Measurements from ENCODE around the gene TBCD.
A peak's percentile ranks its signal among the peaks of the same experiment; 100 is the strongest.
"Not testable (repeated sequence)": the region's sequence is repeated elsewhere in the genome, so short reads cannot be mapped to it uniquely, and the experiment has no call there.

TBCD gene

DNA sequence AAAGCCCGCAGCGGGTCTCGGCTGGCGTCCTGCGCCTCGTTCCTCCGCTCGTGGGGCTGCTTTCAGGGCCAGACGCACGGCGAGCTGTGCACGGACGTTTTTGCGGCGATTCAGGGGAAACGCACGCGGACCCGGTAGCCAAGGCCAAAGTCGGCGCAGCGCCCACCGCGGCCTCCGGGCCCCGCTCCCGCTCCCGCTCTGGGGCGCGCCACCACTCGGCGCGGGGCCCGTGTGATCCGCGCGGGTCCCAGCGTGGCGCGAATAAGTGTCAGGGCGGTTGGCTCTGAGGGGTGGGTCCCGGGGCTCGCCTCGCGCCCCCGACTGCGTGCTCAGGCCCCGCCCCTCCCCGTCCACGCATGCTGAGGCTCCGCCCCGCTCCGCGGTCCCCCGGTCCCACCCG is 694 bp upstream of the TBCD start:
- Histone ChIP-seq H3K27ac (ENCODE audit: low read depth, low read length) (no peak overlapping the region), H3K4me3 (ENCODE audit: low read depth in 1 of 2, low read length in 2 of 2) (peak overlapping the region in 1 of 2 donors; percentile 77), H3K4me1 (ENCODE audit: insufficient read depth, low read length) (peaks cover 12% of the 10 kb centered on the region), H3K9ac (ENCODE audit: low read length) (no peak overlapping the region), H3K9me3 (ENCODE audit: low read length) (no peaks in the 10 kb centered on the region), H3K27me3 (ENCODE audit: control insufficient read depth in 1 of 2, insufficient read depth in 2 of 2, low read length in 2 of 2) (no peaks in the 10 kb centered on the region), H3K36me3 (ENCODE audit: insufficient read depth, low read length) (no peaks in the 10 kb centered on the region)

DNA sequence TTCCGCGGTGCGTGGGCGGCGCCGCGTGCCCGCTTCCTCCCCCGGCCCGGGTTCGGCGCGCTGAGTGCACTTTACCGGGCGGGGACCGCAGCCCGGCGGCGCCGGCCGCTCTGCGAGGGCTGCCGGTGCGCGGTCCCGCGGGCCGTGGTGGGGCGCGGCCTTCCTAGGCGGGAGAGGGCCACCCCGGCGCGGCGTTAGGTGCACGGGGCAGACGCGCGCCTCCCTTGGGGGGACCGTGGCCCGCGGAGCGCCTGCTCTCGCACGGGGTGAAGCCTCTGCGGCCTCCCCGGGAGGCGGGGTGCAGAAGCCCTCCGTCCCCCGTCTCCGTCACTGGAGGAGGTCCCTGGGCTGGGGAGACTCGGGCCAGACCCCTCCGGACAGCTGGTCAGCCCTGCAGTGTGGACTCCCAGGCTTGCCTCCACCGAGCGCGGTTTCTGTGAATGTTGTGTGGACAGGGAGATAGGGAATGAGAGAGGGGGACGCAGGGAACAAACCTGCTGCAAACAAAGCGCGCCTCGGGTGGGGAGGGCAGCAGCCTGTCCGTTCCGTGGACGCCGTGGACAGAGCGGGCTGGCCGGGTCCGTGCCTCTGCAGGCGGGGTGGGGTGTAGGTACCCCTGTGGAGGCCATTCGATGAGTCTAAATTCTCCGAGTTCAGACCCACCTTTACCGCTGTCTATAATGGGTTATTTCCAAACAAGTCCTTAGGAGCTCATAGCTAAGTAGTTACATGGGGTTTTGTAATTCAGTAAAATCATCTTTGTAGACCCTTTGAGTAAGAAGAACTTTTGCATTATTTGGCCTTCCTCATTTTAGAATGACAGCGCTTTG is 721 bp downstream of the TBCD start:
- Histone ChIP-seq H3K9ac (ENCODE audit: low read length) (no peak overlapping the region), H3K27ac (ENCODE audit: low read depth, low read length) (peak overlapping the region; percentile 85), H3K4me1 (ENCODE audit: insufficient read depth, low read length) (peaks cover 12% of the 10 kb centered on the region), H3K4me3 (ENCODE audit: low read depth in 1 of 2, low read length in 2 of 2) (peak overlapping the region; percentile 75 to 91), H3K27me3 (ENCODE audit: control insufficient read depth in 1 of 2, insufficient read depth in 2 of 2, low read length in 2 of 2) (no peaks in the 10 kb centered on the region), H3K36me3 (ENCODE audit: insufficient read depth, low read length) (no peaks in the 10 kb centered on the region), H3K9me3 (ENCODE audit: low read length) (no peaks in the 10 kb centered on the region)

DNA sequence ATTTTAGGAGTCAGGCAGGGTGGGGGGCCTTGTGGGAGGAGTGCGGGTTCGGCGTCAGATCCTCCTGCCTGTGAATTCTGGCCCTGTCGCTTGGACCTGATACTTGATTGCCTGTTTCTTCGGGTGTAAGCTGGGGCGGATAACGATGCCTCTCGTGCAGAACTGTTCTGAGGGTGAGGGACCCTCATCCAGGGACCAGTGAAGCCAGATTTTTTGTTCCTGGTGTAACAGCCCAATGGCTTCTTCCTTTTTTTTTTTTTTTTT is 1.3 kb downstream of the TBCD start:
- H3K4me3 ChIP-seq (ENCODE audit: low read depth in 1 of 2, low read length in 2 of 2) = peak overlapping the region in 1 of 2 donors; percentile 75
- no peaks in the 10 kb centered on the region for H3K27me3 ChIP-seq (ENCODE audit: control insufficient read depth in 1 of 2, insufficient read depth in 2 of 2, low read length in 2 of 2)
- H3K36me3 ChIP-seq (ENCODE audit: insufficient read depth, low read length) = no peaks in the 10 kb centered on the region
- peaks cover 12% of the 10 kb centered on the region for H3K4me1 ChIP-seq (ENCODE audit: insufficient read depth, low read length)
- no peak overlapping the region for H3K9ac ChIP-seq (ENCODE audit: low read length)
- H3K27ac ChIP-seq (ENCODE audit: low read depth, low read length) = no peak overlapping the region
- H3K9me3 ChIP-seq (ENCODE audit: low read length) = no peaks in the 10 kb centered on the region

DNA sequence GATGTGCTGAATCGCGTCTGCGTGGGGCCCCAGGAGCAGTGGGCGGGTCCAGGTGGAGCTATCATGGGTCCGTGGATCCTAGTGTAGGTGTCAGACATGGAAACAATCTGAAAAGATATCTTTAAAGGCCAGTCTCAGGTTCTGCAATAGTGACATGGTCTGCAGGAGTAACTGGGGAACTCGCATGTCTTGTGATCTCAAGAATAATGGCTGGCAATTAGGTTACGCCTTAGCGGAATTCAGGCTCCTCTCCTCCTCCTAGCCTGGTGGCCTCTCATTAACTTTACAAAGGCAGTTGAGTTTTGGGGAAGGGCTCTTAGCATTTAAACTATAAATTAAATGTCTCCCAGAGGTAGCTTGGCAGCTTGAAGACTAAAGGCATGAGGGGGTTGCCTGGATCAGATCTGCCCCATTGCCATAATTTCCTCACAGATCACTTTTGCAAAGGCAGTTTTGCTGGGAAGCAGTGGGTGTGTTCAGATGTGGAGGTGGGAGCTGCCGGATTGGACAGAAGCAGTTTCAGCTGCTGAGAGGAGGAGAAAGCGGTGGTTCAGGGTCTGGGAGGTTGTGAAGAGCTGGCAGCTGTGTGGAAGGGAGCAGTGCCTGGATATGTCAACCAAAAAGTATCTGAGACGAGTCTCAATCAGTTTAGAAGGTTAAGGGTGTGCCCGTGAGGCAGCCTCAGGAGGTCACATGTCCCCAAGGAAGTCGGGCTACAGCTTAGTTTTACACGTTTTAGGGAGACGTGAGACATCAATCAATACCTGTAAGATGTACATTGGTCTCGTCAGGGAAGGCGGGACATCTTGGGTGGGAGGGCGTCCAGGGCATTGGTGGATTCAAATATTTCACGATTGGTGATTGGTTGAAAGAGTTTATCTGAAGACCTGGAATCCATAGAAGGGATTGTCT is 2.7 kb downstream of the TBCD start:
- no peak overlapping the region for H3K27ac ChIP-seq (ENCODE audit: low read depth, low read length)
- H3K9ac ChIP-seq (ENCODE audit: low read length) = no peak overlapping the region
- H3K4me3 ChIP-seq (ENCODE audit: low read depth in 1 of 2, low read length in 2 of 2) = no peak overlapping the region
- H3K9me3 ChIP-seq (ENCODE audit: low read length) = no peaks in the 10 kb centered on the region
- H3K36me3 ChIP-seq (ENCODE audit: insufficient read depth, low read length) = no peaks in the 10 kb centered on the region
- H3K4me1 ChIP-seq (ENCODE audit: insufficient read depth, low read length) = peaks cover 12% of the 10 kb centered on the region
- no peaks in the 10 kb centered on the region for H3K27me3 ChIP-seq (ENCODE audit: control insufficient read depth in 1 of 2, insufficient read depth in 2 of 2, low read length in 2 of 2)

DNA sequence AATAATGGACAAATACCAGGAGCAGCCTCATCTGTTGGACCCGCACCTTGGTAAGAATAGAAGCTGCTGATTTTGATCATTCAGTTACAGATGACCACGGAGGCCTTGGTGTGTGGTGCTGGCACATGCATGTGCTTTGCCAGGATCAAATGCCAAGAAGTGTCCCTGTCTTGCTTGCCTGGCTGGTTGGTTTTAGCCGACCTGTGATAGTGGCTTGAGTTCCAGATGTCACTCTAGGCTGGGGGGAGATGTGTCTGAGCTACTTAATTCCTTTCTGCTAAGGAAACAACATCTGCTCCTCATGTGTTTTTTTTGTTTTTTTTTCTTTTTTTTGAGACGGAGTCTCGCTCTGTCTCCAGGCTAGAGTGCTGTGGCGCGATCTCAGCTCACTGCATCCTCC is 4.3 kb downstream of the TBCD start:
- peaks cover 12% of the 10 kb centered on the region for H3K4me1 ChIP-seq (ENCODE audit: insufficient read depth, low read length)
- H3K27me3 ChIP-seq (ENCODE audit: control insufficient read depth in 1 of 2, insufficient read depth in 2 of 2, low read length in 2 of 2) = no peaks in the 10 kb centered on the region
- no peaks in the 10 kb centered on the region for H3K9me3 ChIP-seq (ENCODE audit: low read length)
- no peak overlapping the region for H3K9ac ChIP-seq (ENCODE audit: low read length)
- H3K4me3 ChIP-seq (ENCODE audit: low read depth in 1 of 2, low read length in 2 of 2) = no peak overlapping the region
- no peak overlapping the region for H3K27ac ChIP-seq (ENCODE audit: low read depth, low read length)
- no peaks in the 10 kb centered on the region for H3K36me3 ChIP-seq (ENCODE audit: insufficient read depth, low read length)

DNA sequence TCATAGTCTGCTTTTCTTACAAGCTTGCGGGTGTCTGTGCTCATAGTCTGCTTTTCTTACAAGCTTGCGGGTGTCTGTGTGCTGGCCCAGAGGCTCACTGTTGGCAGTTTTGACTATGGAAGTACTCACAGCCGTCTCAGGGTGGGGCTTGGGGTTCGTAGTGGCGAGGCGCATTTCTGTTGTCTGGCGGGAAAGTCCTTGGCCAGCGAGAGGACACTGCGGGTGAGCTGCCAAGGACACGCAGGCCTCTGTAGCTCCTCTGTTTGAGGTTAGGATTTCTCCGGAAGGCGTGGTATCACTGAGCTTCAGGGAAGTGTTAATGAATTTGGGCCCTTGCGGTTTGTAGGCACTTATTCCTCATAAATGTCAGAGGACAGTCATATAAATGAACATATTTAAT is 13.5 kb downstream of the TBCD start:
- Histone ChIP-seq H3K9ac (ENCODE audit: low read length) (no peak overlapping the region), H3K27me3 (ENCODE audit: control insufficient read depth in 1 of 2, insufficient read depth in 2 of 2, low read length in 2 of 2) (no peaks in the 10 kb centered on the region), H3K4me3 (ENCODE audit: low read depth in 1 of 2, low read length in 2 of 2) (no peak overlapping the region), H3K27ac (ENCODE audit: low read depth, low read length) (no peak overlapping the region), H3K4me1 (ENCODE audit: insufficient read depth, low read length) (no peaks in the 10 kb centered on the region), H3K9me3 (ENCODE audit: low read length) (no peaks in the 10 kb centered on the region), H3K36me3 (ENCODE audit: insufficient read depth, low read length) (peaks cover 30% of the 10 kb centered on the region)

DNA sequence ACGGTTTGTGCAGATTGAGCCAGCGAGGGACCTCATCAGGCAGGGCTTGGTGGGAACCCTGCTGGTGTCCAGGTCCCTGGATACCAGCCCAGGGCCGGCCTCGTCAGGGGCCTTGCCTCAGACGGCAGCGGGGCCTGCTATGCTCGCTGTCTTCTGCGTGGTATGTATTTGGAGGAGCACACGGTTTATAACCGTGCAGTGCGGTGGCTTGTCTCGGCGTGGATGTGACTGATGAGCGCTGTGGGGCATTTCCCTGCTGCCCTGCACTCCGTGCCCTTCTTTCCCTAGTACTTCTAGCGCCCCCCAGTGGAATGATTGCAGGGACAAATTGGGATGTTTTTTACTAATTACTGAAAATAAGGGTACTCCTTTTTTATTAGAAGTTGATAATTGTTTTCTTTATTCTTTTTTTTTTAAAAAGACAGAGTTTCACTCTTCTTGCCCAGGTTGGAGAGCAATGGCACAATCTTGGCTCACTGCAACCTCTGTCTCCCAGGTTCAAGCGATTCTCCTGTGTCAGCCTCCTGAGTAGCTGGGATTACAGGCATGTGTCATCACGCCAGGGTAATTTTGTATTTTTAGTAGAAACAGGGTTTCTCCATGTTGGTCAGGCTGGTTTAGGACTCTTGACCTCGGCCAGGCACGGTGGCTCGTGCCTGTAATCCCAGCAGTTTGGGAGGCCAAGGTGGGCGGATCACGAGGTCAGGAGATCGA is 15.3 kb downstream of the TBCD start:
- Histone ChIP-seq H3K9ac (ENCODE audit: low read length) (no peak overlapping the region), H3K4me3 (ENCODE audit: low read depth in 1 of 2, low read length in 2 of 2) (no peak overlapping the region), H3K4me1 (ENCODE audit: insufficient read depth, low read length) (no peaks in the 10 kb centered on the region), H3K9me3 (ENCODE audit: low read length) (no peaks in the 10 kb centered on the region), H3K36me3 (ENCODE audit: insufficient read depth, low read length) (peaks cover 33% of the 10 kb centered on the region), H3K27me3 (ENCODE audit: control insufficient read depth in 1 of 2, insufficient read depth in 2 of 2, low read length in 2 of 2) (no peaks in the 10 kb centered on the region), H3K27ac (ENCODE audit: low read depth, low read length) (no peak overlapping the region)

DNA sequence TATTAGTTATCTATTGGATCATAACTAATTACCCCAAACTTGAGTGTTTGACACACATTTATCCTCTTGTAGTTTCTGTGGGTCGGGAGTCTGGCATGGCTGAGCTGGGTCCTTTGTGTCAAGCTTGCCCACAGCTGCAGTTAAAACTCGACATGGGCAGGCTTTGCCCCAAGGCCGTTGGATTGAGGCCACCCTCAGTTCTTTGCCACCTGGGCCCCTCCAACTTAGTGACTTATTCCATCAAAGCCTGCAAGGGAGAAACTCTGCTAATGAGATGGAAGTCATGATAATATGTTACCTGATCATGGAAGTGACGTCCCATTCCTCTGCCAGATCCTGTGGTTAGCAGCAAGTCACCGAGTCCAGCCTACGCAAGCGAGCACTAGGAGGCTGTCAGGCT is 17.2 kb downstream of the TBCD start:
- Histone ChIP-seq H3K36me3 (ENCODE audit: insufficient read depth, low read length) (peaks cover 43% of the 10 kb centered on the region), H3K9ac (ENCODE audit: low read length) (no peak overlapping the region), H3K27ac (ENCODE audit: low read depth, low read length) (no peak overlapping the region), H3K9me3 (ENCODE audit: low read length) (no peaks in the 10 kb centered on the region), H3K27me3 (ENCODE audit: control insufficient read depth in 1 of 2, insufficient read depth in 2 of 2, low read length in 2 of 2) (no peaks in the 10 kb centered on the region), H3K4me1 (ENCODE audit: insufficient read depth, low read length) (no peaks in the 10 kb centered on the region), H3K4me3 (ENCODE audit: low read depth in 1 of 2, low read length in 2 of 2) (no peak overlapping the region)

DNA sequence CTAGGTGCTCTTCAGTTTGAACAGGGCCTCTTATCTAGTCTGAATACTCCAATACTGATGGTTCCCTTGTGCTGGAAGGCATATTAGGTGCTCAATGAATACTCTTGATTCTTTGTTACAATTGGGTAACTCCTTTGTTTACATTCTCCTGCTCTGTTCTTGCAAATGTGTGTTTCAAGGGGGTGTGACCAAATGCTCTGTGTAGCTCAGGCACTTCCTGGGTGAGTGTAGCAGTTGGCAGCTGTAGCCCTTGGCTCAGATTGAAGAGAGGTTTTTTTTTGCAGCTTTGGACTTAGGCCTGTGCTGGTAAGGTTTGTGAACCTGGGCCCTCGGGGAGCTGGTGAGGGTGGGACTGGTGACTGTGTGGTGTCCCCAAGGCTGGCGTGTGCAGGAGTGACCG is 20.2 kb downstream of the TBCD start:
- Histone ChIP-seq H3K4me3 (ENCODE audit: low read depth in 1 of 2, low read length in 2 of 2) (no peak overlapping the region), H3K4me1 (ENCODE audit: insufficient read depth, low read length) (no peaks in the 10 kb centered on the region), H3K27ac (ENCODE audit: low read depth, low read length) (no peak overlapping the region), H3K27me3 (ENCODE audit: control insufficient read depth in 1 of 2, insufficient read depth in 2 of 2, low read length in 2 of 2) (no peaks in the 10 kb centered on the region), H3K36me3 (ENCODE audit: insufficient read depth, low read length) (peaks cover 29% of the 10 kb centered on the region), H3K9ac (ENCODE audit: low read length) (no peak overlapping the region), H3K9me3 (ENCODE audit: low read length) (no peaks in the 10 kb centered on the region)

DNA sequence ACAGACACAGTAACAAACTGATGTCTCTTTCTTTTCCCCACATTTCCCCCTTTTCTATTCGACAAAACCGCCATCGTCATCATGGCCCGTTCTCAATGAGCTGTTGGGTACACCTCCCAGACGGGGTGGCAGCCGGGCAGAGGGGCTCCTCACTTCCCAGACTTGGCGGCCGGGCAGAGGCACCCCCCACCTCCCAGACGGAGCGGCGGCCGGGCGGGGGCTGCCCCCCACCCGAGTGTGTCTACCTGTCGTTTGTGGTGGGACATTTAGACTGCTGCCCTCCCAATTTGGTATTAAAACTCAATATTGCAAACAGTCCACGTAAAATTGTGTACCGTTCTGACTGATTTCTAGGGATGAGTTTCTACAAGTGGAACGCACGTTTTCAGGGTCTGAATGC is 22.6 kb downstream of the TBCD start:
- not testable (repeated sequence) for H3K4me1 ChIP-seq (ENCODE audit: insufficient read depth, low read length); H3K9me3 ChIP-seq (ENCODE audit: low read length); H3K27ac ChIP-seq (ENCODE audit: low read depth, low read length); H3K9ac ChIP-seq (ENCODE audit: low read length); H3K27me3 ChIP-seq (ENCODE audit: control insufficient read depth in 1 of 2, insufficient read depth in 2 of 2, low read length in 2 of 2)
- peak overlapping the region in 1 of 2 donors; percentile 45 for H3K4me3 ChIP-seq (ENCODE audit: low read depth in 1 of 2, low read length in 2 of 2)
- peaks cover 14% of the 10 kb centered on the region for H3K36me3 ChIP-seq (ENCODE audit: insufficient read depth, low read length)

DNA sequence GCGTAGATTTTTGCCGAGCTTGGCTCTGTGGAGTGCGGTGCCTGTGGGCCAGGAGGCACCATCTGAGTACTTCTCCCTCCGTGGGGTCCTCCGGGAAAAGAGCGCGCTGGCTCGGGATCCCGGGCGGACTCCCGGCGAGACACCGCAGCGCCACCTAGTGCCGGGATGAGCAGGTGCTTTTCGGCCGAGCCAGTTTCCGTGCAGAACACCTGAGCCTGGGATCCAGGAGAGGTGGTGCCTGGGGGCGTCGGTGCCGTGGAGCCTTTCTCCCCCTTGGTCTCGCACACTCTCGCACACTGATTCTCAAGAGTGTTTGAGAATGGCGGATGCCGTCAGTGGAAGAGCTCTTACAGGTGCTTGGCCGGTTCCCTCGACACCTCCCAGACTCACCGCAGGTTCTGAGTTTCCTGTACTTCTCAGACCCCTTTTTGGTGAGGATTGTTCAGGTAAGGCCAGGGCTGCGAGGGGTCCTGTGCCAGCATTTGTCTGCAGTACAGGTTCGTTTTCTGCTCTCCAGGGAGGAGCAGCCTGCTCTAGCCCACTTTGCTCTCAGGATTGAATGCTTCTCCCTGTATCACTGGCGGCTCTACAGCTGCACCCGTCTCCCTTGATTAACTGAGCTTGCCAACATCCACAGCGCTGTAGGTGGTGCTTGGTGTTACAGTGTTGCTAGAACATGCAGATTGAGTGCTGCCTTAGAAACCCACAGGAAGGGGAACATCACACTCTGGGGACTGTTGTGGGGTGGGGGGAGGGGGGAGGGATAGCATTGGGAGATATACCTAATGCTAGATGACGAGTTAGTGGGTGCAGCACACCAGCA is 23.3 kb downstream of the TBCD start:
- Histone ChIP-seq H3K9me3 (ENCODE audit: low read length) (no peaks in the 10 kb centered on the region), H3K27ac (ENCODE audit: low read depth, low read length) (no peak overlapping the region), H3K4me3 (ENCODE audit: low read depth in 1 of 2, low read length in 2 of 2) (peak overlapping the region in 1 of 2 donors; percentile 45), H3K36me3 (ENCODE audit: insufficient read depth, low read length) (peaks cover 14% of the 10 kb centered on the region), H3K4me1 (ENCODE audit: insufficient read depth, low read length) (no peaks in the 10 kb centered on the region), H3K9ac (ENCODE audit: low read length) (no peak overlapping the region), H3K27me3 (ENCODE audit: control insufficient read depth in 1 of 2, insufficient read depth in 2 of 2, low read length in 2 of 2) (no peaks in the 10 kb centered on the region)
